NOMO-1 (cell line): Measurements from ENCODE around the gene RBM17.
A peak's percentile ranks its signal among the peaks of the same experiment; 100 is the strongest.
"Not testable (repeated sequence)": the region's sequence is repeated elsewhere in the genome, so short reads cannot be mapped to it uniquely, and the experiment has no call there.

Experiments used
- DNase-seq, 2 experiments: peaks; one replicate each; lab custom pipeline; 2025; ENCODE audit not compliant: unreplicated experiment in 2 of 2; lab: John Stamatoyannopoulos, UW

Gene RBM17

GRCh38 chr10:6108631-6109443 is 20.0 kb downstream of the RBM17 start:
- DNase-seq, result peak in 1 of 2 experiments; percentile 47

- DNase-seq, result no peak
Measured at GRCh38 chr10:6109444-6109775, 20.6 kb downstream of the RBM17 start.

DNA sequence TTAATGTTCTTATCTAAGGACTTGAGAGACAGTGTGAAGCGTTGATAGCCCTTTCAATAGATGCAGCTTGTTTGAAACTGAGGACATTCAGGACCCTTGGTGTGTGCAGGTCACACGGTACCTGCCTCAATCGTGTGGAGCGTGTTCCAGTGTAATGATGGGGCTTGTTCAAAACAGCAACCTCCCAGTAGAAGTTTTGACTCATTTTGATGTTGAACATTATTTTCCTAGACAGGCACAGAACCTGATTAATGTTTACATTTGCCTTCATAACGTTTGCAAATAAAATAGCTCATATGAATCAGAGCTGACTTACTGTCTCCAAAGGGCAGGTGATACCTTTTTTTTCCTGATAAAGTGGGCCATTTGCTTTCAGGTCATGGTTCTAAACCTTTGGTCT is 21.3 kb downstream of the RBM17 start:
- DNase-seq, result no peak

DNA sequence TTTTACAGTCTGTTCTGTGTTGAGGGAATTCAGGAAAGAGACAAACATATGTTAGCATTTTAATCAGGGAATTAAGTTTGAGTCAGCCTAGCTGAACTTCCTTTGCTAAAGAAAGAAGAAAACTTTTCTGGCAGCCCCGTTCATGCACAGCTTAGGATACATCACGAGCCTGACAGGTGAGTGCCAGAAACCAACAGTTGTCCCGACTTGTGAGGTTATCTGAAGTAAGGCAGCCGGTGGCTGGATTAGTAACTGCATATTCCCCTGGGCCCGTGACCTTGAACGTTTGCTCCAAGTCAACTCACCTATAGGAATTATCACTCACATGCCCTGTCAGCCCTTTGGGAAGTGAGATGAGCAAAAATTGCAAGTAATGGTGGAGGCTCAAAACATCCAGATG is 24.1 kb downstream of the RBM17 start:
- DNase-seq, result no peak

- DNase-seq, result no peak
Measured at GRCh38 chr10:6114299-6114698, 25.5 kb downstream of the RBM17 start.

DNA sequence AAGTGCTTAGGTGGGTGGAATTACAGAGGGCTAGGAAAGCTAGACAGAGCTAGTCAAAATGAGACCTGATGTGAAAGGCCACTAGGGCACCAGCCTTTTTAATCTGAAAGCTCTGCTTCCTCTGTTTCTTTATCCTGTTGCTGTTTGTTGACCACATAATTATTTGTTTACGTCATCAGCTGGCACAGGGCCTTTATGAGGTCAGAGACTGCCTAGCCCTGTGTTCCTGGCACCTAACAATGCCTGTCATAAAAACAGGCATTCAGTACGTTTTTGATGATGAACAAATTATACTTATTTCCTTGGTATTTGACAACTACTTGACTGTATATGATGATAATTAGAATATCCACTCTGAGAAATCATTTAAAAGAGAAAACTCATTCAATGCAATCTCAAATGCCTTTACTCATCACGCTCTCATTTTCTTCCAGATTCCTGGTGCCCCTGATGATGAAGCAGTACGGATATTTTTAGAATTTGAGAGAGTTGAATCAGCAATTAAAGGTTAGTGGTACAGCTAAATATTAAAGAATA is 26.0 kb downstream of the RBM17 start:
- no peak for DNase-seq

- no peak for DNase-seq
Measured at GRCh38 chr10:6115411-6115810, 26.6 kb downstream of the RBM17 start.

DNA sequence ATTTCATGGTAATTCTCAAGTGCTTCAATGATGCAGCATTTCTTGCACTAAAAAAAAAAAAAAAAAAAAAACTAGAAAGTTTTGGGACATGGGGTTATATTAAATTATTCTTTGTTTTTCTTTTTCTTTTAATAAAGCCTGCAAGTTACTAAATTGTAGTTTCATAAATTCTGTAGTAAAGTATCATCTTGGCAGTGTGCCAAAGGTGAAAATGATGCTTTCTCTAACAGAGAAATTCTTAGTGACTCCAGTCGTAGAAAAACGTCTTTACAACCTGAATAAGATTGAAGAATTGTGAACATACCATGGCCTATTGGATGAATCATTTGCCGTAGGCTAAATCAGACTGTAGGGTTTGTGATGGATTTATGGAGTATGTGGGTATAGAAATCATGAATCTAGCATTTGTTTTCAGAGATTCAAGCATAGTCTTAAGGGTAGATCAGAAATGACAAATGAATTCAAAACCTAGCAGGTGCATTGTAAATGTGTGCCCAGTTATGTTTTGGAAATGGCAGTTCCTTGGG is 27.1 kb downstream of the RBM17 start:
- DNase-seq, result no peak

- DNase-seq, result no peak
Measured at GRCh38 chr10:6116806-6117205, 28.0 kb downstream of the RBM17 start.

- DNase-seq, result no peak
Measured at GRCh38 chr10:6117711-6118110, 28.9 kb downstream of the RBM17 start.

DNA sequence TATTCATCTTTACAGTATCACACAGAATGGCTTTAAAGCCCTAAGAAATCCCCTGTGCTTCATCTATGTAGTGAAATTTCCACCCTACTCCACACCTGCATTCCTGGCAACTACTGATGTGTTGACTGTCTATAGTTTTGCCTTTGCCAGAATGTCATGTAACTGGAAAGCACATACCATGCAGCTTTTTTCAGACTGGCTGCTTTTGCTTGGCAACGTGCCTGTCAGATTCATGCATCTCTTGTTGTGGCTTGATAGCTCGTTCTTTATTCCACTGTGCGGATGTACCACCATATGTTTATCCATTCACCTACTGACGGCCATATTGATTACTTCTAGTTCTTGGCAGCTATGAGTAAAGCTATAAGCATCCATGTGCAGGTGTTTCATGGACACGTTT is 30.6 kb downstream of the RBM17 start:
- no peak for DNase-seq

DNA sequence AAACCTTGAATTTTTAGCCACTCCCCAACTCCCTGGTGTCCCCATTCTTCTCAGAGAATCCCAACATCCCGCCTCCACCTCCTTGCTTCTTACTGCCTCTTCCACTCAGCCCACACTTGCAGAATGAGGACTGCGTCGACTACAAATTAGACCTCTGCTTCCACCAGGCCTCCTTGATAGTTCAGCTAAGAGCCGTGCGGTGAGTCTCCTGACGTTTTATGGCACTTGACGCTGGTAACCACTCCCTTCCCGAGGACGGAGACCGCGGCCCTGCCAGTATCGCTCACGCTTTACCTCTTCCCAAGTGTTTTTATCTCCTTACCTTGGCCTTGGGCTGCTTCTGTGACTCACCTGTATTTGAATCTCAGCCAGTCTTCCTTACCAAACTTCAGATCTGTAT is 31.1 kb downstream of the RBM17 start:
- no peak for DNase-seq

DNA sequence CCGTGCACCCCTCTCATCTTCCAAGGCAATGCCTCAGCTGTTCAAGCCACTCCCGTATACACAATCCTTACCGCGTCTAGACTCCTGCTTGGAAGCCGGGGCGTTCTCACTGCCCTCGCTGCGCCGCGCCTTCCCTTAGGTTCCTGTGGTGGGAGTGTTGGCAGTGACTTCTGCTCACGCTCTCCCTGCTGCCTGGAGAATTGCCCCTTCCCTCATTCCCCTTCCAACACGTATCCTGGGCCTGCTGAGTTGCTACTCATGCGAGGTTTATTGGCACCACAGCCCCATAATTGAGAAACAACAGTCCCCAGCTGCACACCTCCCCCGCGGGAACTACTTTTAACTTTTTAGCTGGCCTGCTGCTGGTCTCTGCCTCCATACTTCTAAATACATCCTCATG is 31.9 kb downstream of the RBM17 start:
- DNase-seq, result no peak

GRCh38 chr10:6121146-6121545 is 32.3 kb downstream of the RBM17 start:
- DNase-seq, result no peak

DNA sequence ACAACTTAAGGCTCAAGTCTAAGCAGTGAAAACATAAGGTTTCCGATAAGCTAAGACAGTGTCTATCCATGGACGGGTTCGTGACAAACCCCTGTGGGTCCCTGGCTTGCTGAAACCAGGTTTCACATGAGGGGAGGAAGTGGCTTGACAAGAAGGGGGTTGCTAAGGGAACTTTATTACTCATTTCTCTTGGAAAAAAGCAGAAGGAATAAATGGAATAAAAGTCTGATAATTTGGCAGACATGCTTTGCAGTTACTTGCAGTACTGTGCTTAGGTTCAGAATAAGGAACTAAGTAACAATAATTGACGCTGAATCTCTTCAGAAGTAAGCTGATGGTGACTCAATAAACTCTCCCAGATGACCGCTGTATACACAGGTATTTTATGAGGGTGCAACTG is 34.7 kb downstream of the RBM17 start:
- peak in 1 of 2 experiments; percentile 71 for DNase-seq

DNA sequence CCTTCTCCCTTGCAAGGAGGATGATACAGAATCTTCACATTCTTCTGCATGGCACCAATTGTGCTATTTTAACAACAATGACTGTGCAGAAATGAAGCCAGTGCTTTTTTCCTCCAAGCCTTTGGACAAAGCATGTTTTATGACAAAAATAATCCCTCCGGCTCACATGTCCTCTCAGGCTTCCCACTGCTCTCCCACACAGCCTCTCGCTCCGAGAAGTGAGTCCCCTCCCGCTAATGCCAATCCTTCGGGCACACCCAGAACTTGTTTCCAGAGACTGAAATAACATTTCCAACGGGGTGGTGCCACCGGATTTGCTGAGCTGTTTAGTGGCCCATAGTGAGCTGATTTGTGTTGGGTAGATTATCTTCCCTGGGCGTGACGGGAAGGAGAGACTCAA is 35.8 kb downstream of the RBM17 start:
- DNase-seq, result no peak

DNA sequence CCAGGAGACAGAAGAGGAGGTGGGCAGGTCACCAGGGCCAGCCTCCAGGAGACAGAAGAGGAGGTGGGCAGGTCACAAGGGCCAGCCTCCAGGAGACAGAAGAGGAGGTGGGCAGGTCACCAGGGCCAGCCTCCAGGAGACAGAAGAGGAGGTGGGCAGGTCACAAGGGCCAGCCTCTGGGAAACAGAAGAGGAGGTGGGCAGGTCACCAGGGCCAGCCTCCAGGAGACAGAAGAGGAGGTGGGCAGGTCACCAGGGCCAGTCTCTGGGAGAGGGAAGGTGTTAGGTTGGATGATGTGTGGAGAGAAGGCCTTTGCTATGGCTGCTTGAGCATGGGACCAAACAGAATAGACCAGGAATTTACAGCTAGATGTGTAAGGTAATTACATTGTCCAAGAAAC is 38.6 kb downstream of the RBM17 start:
- DNase-seq, result not testable (repeated sequence)

GRCh38 chr10:6128087-6128486 is 39.3 kb downstream of the RBM17 start:
- no peak for DNase-seq

GRCh38 chr10:6128591-6129251 is 39.9 kb downstream of the RBM17 start:
- peak in 1 of 2 experiments; percentile 3 for DNase-seq

GRCh38 chr10:6130848-6131470 is 42.1 kb downstream of the RBM17 start:
- no peak for DNase-seq

- no peak for DNase-seq
Measured at GRCh38 chr10:6133331-6134098, 44.7 kb downstream of the RBM17 start.
